HG03432 (cell line): ENCODE data around the gene SETD6.
"Not testable (repeated sequence)": the region's sequence is repeated elsewhere in the genome, so short reads cannot be mapped to it uniquely, and the experiment has no call there.

Experiments
- ATAC-seq: cut with Tn5 transposase; IDR thresholded peaks from one replicate; pipeline ENCODE4 v1.9.1; 2021; ENCODE audit warnings: mild to moderate bottlenecking, moderate library complexity; ENCODE audit not compliant: unreplicated experiment

Gene SETD6

GRCh38 chr16:58515125-58515870, at the start of gene SETD6:
Gene SETD6 (plus strand): TSS chr16:58515517. CDS start chr16:58515538, 21 bp downstream.
- peak; percentile 82 for ATAC-seq

- no peak for ATAC-seq
Measured at GRCh38 chr16:58465817-58466216, 49.5 kb upstream of the SETD6 start.

GRCh38 chr16:58466396-58466795, 48.9 kb upstream of the SETD6 start:
- ATAC-seq = no peak

GRCh38 chr16:58467905-58468304, 47.4 kb upstream of the SETD6 start:
- ATAC-seq = no peak

- ATAC-seq = no peak
Measured at GRCh38 chr16:58471209-58471975, 43.9 kb upstream of the SETD6 start.

GRCh38 chr16:58472266-58472665, 43.1 kb upstream of the SETD6 start:
- ATAC-seq = no peak

- no peak for ATAC-seq
Measured at GRCh38 chr16:58472827-58473226, 42.5 kb upstream of the SETD6 start.

- ATAC-seq = no peak
Measured at GRCh38 chr16:58474296-58474695, 41.0 kb upstream of the SETD6 start.

- ATAC-seq = no peak
Measured at GRCh38 chr16:58475091-58475619, 40.2 kb upstream of the SETD6 start.

GRCh38 chr16:58476791-58477190, 38.5 kb upstream of the SETD6 start:
- no peak for ATAC-seq

GRCh38 chr16:58478427-58478826, 36.9 kb upstream of the SETD6 start:
- no peak for ATAC-seq

GRCh38 chr16:58481226-58481869, 34.0 kb upstream of the SETD6 start:
- no peak for ATAC-seq

- ATAC-seq = no peak
Measured at GRCh38 chr16:58481931-58482330, 33.4 kb upstream of the SETD6 start.

- ATAC-seq = no peak
Measured at GRCh38 chr16:58485184-58485887, 30.0 kb upstream of the SETD6 start.

GRCh38 chr16:58487566-58488351, 27.6 kb upstream of the SETD6 start:
- ATAC-seq = peak; percentile 86

- no peak for ATAC-seq
Measured at GRCh38 chr16:58488531-58488930, 26.8 kb upstream of the SETD6 start.

- no peak for ATAC-seq
Measured at GRCh38 chr16:58490065-58490464, 25.3 kb upstream of the SETD6 start.

- ATAC-seq = not testable (repeated sequence)
Measured at GRCh38 chr16:58490539-58490938, 24.8 kb upstream of the SETD6 start.

- no peak for ATAC-seq
Measured at GRCh38 chr16:58492066-58492465, 23.3 kb upstream of the SETD6 start.

- no peak for ATAC-seq
Measured at GRCh38 chr16:58492735-58493134, 22.6 kb upstream of the SETD6 start.
